Endodermal cell (in vitro differentiated cells): ENCODE measurements around the gene ATP1A1. TPM values are rescaled to one million over a fixed set of nuclear protein-coding genes. Genes with fewer than 3 reads are reported as not detected.

ENCODE experiments used
- DNase-seq: peaks from one replicate; pipeline ENCODE4 v3.0.0-alpha.2; 2017
- H3K27ac ChIP-seq: 2 replicates; pipeline ENCODE4 v1.5.1; 2013; ENCODE audit warnings: mild to moderate bottlenecking, low read depth, low read length, moderate library complexity
- H3K27me3 ChIP-seq: 2 replicates; pipeline ENCODE4 v1.6.1; 2013; ENCODE audit warnings: mild to moderate bottlenecking, low read length, moderate library complexity; ENCODE audit not compliant: insufficient read depth, control insufficient read depth, poor library complexity, severe bottlenecking
- H3K36me3 ChIP-seq: 2 replicates; pipeline ENCODE4 v1.7.0; 2013; ENCODE audit warnings: mild to moderate bottlenecking, low read length, moderate library complexity; ENCODE audit not compliant: control insufficient read depth, insufficient read depth
- H3K4me1 ChIP-seq: one replicate; pipeline ENCODE4 v1.7.0; 2013; ENCODE audit warnings: low read length; ENCODE audit not compliant: control insufficient read depth, insufficient read depth
- H3K4me3 ChIP-seq: 2 replicates; pipeline ENCODE4 v1.5.1; 2013; ENCODE audit warnings: mild to moderate bottlenecking, low read length, moderate library complexity
- H3K9ac ChIP-seq: 2 replicates; pipeline ENCODE4 v1.6.1; 2013; ENCODE audit warnings: mild to moderate bottlenecking, low read length, moderate library complexity; ENCODE audit not compliant: poor library complexity, severe bottlenecking; ENCODE audit errors: extremely low read depth
- H3K9me3 ChIP-seq: 2 replicates; pipeline ENCODE4 v1.6.1; 2013; ENCODE audit warnings: mild to moderate bottlenecking, low read length, moderate library complexity; ENCODE audit not compliant: control insufficient read depth
- H3K27ac Mint-ChIP-seq: 2 replicates; pipeline ENCODE4 v1.8.0; 2020; ENCODE audit warnings: mixed read lengths
- H3K27me3 Mint-ChIP-seq: 2 replicates; pipeline ENCODE4 v1.8.0; 2021; ENCODE audit warnings: mild to moderate bottlenecking, mixed read lengths; ENCODE audit not compliant: insufficient read depth
- H3K36me3 Mint-ChIP-seq: 2 replicates; pipeline ENCODE4 v1.8.0; 2020; ENCODE audit warnings: low read depth, mixed read lengths
- H3K4me1 Mint-ChIP-seq: 2 replicates; pipeline ENCODE4 v1.8.0; 2020; ENCODE audit warnings: mixed read lengths
- H3K4me3 Mint-ChIP-seq: 2 replicates; pipeline ENCODE4 v1.8.0; 2020; ENCODE audit warnings: mild to moderate bottlenecking, moderate library complexity, mixed read lengths
- H3K9me3 Mint-ChIP-seq: 2 replicates; pipeline ENCODE4 v1.8.0; 2020; ENCODE audit warnings: mild to moderate bottlenecking, mixed read lengths
- WGBS, 2 experiments: methylation state at CpG; one replicate each; pipeline versions ENCODE4 v1.1.5 to v1.1.7; 2013; ENCODE audit warnings: missing lambda C conversion rate in 2 of 2, mixed read lengths in 1 of 2; ENCODE audit not compliant: insufficient coverage in 1 of 2, insufficient read length in 1 of 2; 5-methylcytosine and 5-hydroxymethylcytosine counted together
- total RNA-seq, 2 donors: library from RNA; stranded (reverse); fragmentation: NEBNext Ultra II Directional in 1 of 2; extraction: Animal tissue kit (Norgen Biotek cat#: 25700) in 1 of 2; gene quantifications; 2 replicates in 1 of 2; 3 replicates in 1 of 2; pipeline ENCODE4 v1.2.1, GENCODE V29; 2021
- TF ChIP-seq, protein P1 (sequence below): fragments of 200-600 bp; sonication (generic); conservative IDR thresholded peaks from 2 replicates; pipeline ENCODE4 v1.5.0; 2021; ENCODE audit warnings: antibody characterized with exemption, mild to moderate bottlenecking

The ATP1A1 gene
- total RNA-seq, 2 donors from 2014 or later: 359 to 398 TPM

DNA sequence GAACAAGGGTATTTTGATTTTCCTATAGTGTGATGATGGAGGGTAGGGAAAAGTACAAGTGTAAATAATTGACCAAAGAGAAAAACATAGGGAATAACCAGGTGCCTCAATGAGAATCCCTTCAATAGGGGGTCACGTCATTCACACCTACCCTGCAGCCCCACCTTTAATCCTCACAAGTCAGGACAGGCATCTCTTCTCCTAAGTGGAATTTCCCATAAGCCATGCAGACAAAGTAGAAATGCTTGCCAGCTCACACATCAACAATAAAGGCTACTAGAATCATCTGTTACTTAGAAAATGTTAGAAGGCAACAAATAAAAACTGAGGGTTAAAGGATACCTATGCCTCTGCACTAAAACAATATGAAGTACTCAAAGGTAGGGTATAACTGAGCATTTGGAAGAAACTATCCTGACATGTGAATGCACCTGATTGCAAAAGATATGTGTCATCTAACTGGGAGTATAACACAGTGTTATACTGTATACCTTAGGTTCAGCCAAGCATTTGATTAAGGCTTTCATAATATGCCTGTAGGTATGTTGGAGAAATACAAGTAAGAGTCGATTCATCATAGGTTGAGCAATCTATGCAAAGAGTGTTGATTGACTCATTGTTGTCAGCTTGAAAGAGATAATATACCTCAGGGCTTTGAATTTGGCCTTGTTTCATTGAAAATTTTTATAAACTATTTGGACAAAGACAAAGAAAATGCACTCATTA is 32.4 kb upstream of the ATP1A1 start:
- Histone ChIP-seq H3K9ac (no peak overlapping the region), H3K27ac (no peak overlapping the region), H3K4me3 (no peak overlapping the region), H3K4me1 (peaks cover 6% of the 10 kb centered on the region), H3K9me3 (no peaks in the 10 kb centered on the region), H3K27me3 (no peaks in the 10 kb centered on the region), H3K36me3 (no peaks in the 10 kb centered on the region)
- Mint-ChIP-seq H3K4me3 (no peak overlapping the region), H3K4me1 (peaks cover 3% of the 10 kb centered on the region), H3K36me3 (no peaks in the 10 kb centered on the region), H3K27ac (no peak overlapping the region), H3K27me3 (peaks cover 4% of the 10 kb centered on the region), H3K9me3 (no peaks in the 10 kb centered on the region)
- 80 to 84% methylated on average over 1 to 2 of the region's 2 CpGs for WGBS, 2 experiments
- TF ChIP-seq, protein P1, sequence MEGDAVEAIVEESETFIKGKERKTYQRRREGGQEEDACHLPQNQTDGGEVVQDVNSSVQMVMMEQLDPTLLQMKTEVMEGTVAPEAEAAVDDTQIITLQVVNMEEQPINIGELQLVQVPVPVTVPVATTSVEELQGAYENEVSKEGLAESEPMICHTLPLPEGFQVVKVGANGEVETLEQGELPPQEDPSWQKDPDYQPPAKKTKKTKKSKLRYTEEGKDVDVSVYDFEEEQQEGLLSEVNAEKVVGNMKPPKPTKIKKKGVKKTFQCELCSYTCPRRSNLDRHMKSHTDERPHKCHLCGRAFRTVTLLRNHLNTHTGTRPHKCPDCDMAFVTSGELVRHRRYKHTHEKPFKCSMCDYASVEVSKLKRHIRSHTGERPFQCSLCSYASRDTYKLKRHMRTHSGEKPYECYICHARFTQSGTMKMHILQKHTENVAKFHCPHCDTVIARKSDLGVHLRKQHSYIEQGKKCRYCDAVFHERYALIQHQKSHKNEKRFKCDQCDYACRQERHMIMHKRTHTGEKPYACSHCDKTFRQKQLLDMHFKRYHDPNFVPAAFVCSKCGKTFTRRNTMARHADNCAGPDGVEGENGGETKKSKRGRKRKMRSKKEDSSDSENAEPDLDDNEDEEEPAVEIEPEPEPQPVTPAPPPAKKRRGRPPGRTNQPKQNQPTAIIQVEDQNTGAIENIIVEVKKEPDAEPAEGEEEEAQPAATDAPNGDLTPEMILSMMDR: no peak
- no peak for DNase-seq

DNA sequence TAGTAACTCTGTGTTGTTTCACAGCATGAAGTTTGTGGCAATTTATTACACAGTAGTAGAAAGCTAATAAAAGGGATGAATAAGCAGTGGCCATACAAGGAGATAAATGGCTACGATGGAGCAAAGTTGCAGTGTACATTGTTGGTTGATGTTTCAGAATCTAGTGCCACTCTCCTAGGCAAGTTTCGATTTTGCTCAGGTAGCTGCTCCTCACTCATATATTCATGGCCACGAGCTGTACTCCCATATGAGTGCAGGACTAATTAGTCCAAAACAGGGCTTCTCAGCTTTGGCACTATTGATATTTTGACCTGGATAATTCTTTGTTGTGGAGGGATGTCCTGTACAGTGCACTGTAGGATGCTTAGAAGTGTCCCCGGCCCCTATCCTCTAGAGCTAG is 30.0 kb upstream of the ATP1A1 start:
- no peak overlapping the region for H3K27ac Mint-ChIP-seq
- H3K4me3 Mint-ChIP-seq: no peak overlapping the region
- Histone ChIP-seq H3K4me1 (peaks cover 4% of the 10 kb centered on the region), H3K4me3 (no peak overlapping the region), H3K9ac (no peak overlapping the region), H3K27ac (no peak overlapping the region), H3K9me3 (no peaks in the 10 kb centered on the region), H3K27me3 (no peaks in the 10 kb centered on the region), H3K36me3 (no peaks in the 10 kb centered on the region)
- 89 to 96% methylated on average over 3 to 4 of the region's 4 CpGs for WGBS, 2 experiments
- TF ChIP-seq, protein P1: no peak
- peaks cover 4% of the 10 kb centered on the region for H3K27me3 Mint-ChIP-seq
- no peaks in the 10 kb centered on the region for H3K36me3 Mint-ChIP-seq
- no peak for DNase-seq
- peaks cover 7% of the 10 kb centered on the region for H3K4me1 Mint-ChIP-seq
- no peaks in the 10 kb centered on the region for H3K9me3 Mint-ChIP-seq

GRCh38 chr1:116345011-116345410 is 28.0 kb upstream of the ATP1A1 start:
- Histone ChIP-seq H3K27me3 (no peaks in the 10 kb centered on the region), H3K36me3 (no peaks in the 10 kb centered on the region), H3K9ac (no peak overlapping the region), H3K9me3 (no peaks in the 10 kb centered on the region), H3K4me1 (peaks cover 4% of the 10 kb centered on the region), H3K4me3 (no peak overlapping the region), H3K27ac (no peak overlapping the region)
- H3K27me3 Mint-ChIP-seq: peaks cover 4% of the 10 kb centered on the region
- H3K4me1 Mint-ChIP-seq: peaks cover 7% of the 10 kb centered on the region
- TF ChIP-seq, protein P1: no peak
- no peak overlapping the region for H3K4me3 Mint-ChIP-seq
- no peaks in the 10 kb centered on the region for H3K9me3 Mint-ChIP-seq
- no peak overlapping the region for H3K27ac Mint-ChIP-seq
- DNase-seq: no peak
- 89% methylated on average over 1 of the region's 1 CpG; no CpG with 5 or more reads in 1 of the 2 experiments for WGBS, 2 experiments
- H3K36me3 Mint-ChIP-seq: no peaks in the 10 kb centered on the region
